IPS DF 19.7 (cell line): ENCODE data around the gene LENG9.

Experiments
- DNase-seq: peaks from one replicate; pipeline ENCODE4 v3.0.0-alpha.2; 2013; ENCODE audit warnings: low read depth, low spot score

The LENG9 gene

GRCh38 chr19:54439174-54439851 is 24.3 kb downstream of the LENG9 start:
- no peak for DNase-seq

GRCh38 chr19:54436628-54437252 is 26.8 kb downstream of the LENG9 start:
- no peak for DNase-seq

- DNase-seq: no peak
These were observed 27.5 kb downstream of the LENG9 start for GRCh38 chr19:54436031-54436523.

- no peak for DNase-seq
These were observed 28.0 kb downstream of the LENG9 start for GRCh38 chr19:54435551-54436016.

GRCh38 chr19:54434873-54435214 is 28.7 kb downstream of the LENG9 start:
- DNase-seq: no peak

- no peak for DNase-seq
These were observed 29.3 kb downstream of the LENG9 start for GRCh38 chr19:54434112-54434872.

- no peak for DNase-seq
These were observed 29.9 kb downstream of the LENG9 start for GRCh38 chr19:54433697-54434096.

- DNase-seq: no peak
These were observed 31.3 kb downstream of the LENG9 start for GRCh38 chr19:54432144-54432738.

GRCh38 chr19:54431255-54431838 is 32.2 kb downstream of the LENG9 start:
- DNase-seq: no peak

GRCh38 chr19:54430306-54431254 is 33.0 kb downstream of the LENG9 start:
- DNase-seq: no peak

- no peak for DNase-seq
These were observed 33.9 kb downstream of the LENG9 start for GRCh38 chr19:54429545-54430227.

GRCh38 chr19:54429176-54429495 is 34.4 kb downstream of the LENG9 start:
- DNase-seq: no peak

- no peak for DNase-seq
These were observed 35.0 kb downstream of the LENG9 start for GRCh38 chr19:54428323-54429175.

GRCh38 chr19:54427586-54427985 is 36.0 kb downstream of the LENG9 start:
- no peak for DNase-seq

- no peak for DNase-seq
These were observed 37.2 kb downstream of the LENG9 start for GRCh38 chr19:54426291-54426931.

GRCh38 chr19:54425382-54425723 is 38.2 kb downstream of the LENG9 start:
- no peak for DNase-seq

GRCh38 chr19:54424660-54425381 is 38.8 kb downstream of the LENG9 start:
- no peak for DNase-seq

GRCh38 chr19:54424201-54424600 is 39.4 kb downstream of the LENG9 start:
- no peak for DNase-seq
